ENCODE results near the gene TIMM29.
"Not testable (repeated sequence)": the region's sequence is repeated elsewhere in the genome, so short reads cannot be mapped to it uniquely, and the experiment has no call there.

Gene TIMM29

DNA sequence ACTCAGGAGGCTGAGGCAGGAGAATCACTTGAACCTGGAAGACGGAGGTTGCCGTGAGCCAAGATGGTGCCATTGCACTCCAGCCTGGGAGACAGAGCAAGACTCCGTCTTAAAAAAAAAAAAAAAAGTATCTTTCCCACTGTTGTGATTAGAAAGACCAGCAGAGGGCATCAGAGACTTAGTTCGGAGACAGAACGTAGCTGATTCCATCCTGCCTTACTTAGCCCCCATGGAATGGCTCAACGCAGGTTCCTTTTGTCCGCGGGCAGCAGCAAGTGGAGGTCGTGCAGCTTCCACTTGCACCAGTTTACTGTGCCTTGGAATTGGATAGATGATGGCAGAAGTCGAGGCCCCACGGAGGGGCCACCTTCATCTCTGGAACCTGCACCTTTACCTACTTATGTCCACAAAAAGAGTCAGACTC, 8.1 kb downstream of the TIMM29 start:
- no peak overlapping the region for H3K4me3 ChIP-seq (ENCODE audit: control insufficient read depth, low read depth, low read length)
- peak; percentile 64 for TF ChIP-seq CTCF (IDR thresholded peaks at IDR 0.05; ENCODE audit: control insufficient read depth, insufficient read depth, low read depth, low read length, missing control alignments)
- peak; percentile 48 for DNase-seq (ENCODE audit: low read depth)

GRCh38 chr19:10941649-10942048, 13.0 kb downstream of the TIMM29 start:
- not testable (repeated sequence) for H3K4me3 ChIP-seq (ENCODE audit: control insufficient read depth, low read depth, low read length); DNase-seq (ENCODE audit: low read depth)

GRCh38 chr19:10943412-10943811, 14.8 kb downstream of the TIMM29 start:
- H3K4me3 ChIP-seq (ENCODE audit: control insufficient read depth, low read depth, low read length); DNase-seq (ENCODE audit: low read depth): not testable (repeated sequence)

- no peak overlapping the region for H3K4me3 ChIP-seq (ENCODE audit: control insufficient read depth, low read depth, low read length)
- TF ChIP-seq CTCF (IDR thresholded peaks at IDR 0.05; ENCODE audit: control insufficient read depth, insufficient read depth, low read depth, low read length, missing control alignments) = no peak
- DNase-seq (ENCODE audit: low read depth) = no peak
These were observed 16.7 kb downstream of the TIMM29 start for GRCh38 chr19:10945264-10945663.

GRCh38 chr19:10946958-10947657, 18.5 kb downstream of the TIMM29 start:
- DNase-seq (ENCODE audit: low read depth) = no peak
- no peak for TF ChIP-seq CTCF (IDR thresholded peaks at IDR 0.05; ENCODE audit: control insufficient read depth, insufficient read depth, low read depth, low read length, missing control alignments)
- no peak overlapping the region for H3K4me3 ChIP-seq (ENCODE audit: control insufficient read depth, low read depth, low read length)

- no peak for TF ChIP-seq CTCF (IDR thresholded peaks at IDR 0.05; ENCODE audit: control insufficient read depth, insufficient read depth, low read depth, low read length, missing control alignments)
- DNase-seq (ENCODE audit: low read depth) = no peak
- no peak overlapping the region for H3K4me3 ChIP-seq (ENCODE audit: control insufficient read depth, low read depth, low read length)
These were observed 24.2 kb downstream of the TIMM29 start for GRCh38 chr19:10952809-10953208.

DNA sequence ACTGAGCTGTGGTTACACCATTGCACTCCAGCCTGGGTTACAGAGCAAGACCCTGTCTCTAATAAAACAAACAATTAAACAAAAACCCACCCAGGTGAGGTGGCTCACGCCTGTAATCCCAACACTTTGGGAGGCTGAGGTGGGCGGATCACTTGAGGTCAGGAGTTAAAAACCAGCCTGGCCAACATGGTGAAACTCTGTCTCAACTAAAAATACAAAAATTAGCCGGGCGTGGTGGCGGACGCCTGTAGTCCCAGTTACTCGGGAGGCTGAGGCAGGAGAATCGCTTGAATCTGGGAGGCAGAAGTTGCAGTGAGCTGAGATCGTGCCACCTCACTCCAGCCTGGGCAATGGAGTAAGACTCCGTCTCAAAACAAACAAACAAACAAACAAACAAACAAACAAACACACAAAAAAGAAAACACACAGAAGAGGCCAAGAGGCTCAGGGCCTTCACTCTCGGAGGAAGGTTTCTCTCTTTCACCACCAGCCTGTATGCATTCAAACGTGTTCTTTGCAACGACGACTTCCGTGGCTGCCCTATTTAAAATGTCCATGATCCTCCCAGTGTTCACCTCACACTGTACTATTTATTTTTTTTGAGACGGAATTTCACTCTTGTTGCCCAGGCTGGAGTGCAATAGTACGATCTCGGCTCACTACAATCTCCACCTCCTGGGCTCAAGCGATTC, 30.8 kb downstream of the TIMM29 start:
- H3K4me3 ChIP-seq (ENCODE audit: control insufficient read depth, low read depth, low read length); DNase-seq (ENCODE audit: low read depth): not testable (repeated sequence)

- DNase-seq (ENCODE audit: low read depth) = peak; percentile 73
- H3K4me3 ChIP-seq (ENCODE audit: control insufficient read depth, low read depth, low read length) = peak within 1 kb of the TSS; percentile 80
- TF ChIP-seq CTCF (IDR thresholded peaks at IDR 0.05; ENCODE audit: control insufficient read depth, insufficient read depth, low read depth, low read length, missing control alignments) = no peak
These were observed 31.9 kb downstream of the TIMM29 start, which contains the start of gene SMARCA4 for GRCh38 chr19:10960314-10961072. Gene SMARCA4 (plus strand): TSS chr19:10961030. CDS start chr19:10984152, 23,122 bp downstream.
